Left ventricle myocardium inferior (tissue), 1 donor: ENCODE results near the gene KCMF1. TPM values are rescaled to one million over a fixed set of nuclear protein-coding genes. Genes with fewer than 3 reads are reported as not detected.

Experiments used
- DNase-seq: peaks from one replicate; pipeline ENCODE4 v3.0.0-alpha.2; 2020
- H3K27ac ChIP-seq: fragments of 200-600 bp; replicated peaks from 2 replicates; pipeline ENCODE4 v1.8.0; 2021
- H3K27me3 ChIP-seq: fragments of 200-600 bp; 2 replicates; pipeline ENCODE4 v1.8.0; 2021; ENCODE audit warnings: low read depth
- H3K36me3 ChIP-seq: fragments of 200-600 bp; 2 replicates; pipeline ENCODE4 v1.8.0; 2021
- H3K4me1 ChIP-seq: fragments of 200-600 bp; 2 replicates; pipeline ENCODE4 v1.8.0; 2021
- H3K4me3 ChIP-seq: fragments of 200-600 bp; 2 replicates; pipeline ENCODE4 v1.8.0; 2021; ENCODE audit warnings: mild to moderate bottlenecking, moderate library complexity
- H3K9me3 ChIP-seq: fragments of 200-600 bp; replicated peaks from 2 replicates; pipeline ENCODE4 v1.8.0; 2021
- CTCF ChIP-seq: fragments of 200-600 bp; IDR thresholded peaks from 2 replicates; pipeline ENCODE4 v1.8.0; 2021; ENCODE audit warnings: antibody characterized with exemption, mild to moderate bottlenecking, borderline replicate concordance
- intact Hi-C: fragments of 100-400 bp; cut with micrococcal nuclease; formaldehyde crosslinking; loops from one replicate; pipeline ENCODE4 v1.11.0; 2022
- total RNA-seq: library from RNA; stranded (reverse); fragmentation: NEBNext Ultra II Directional; extraction: Animal tissue kit (Norgen Biotek cat#: 25700); gene quantifications from one replicate; pipeline ENCODE4 v1.2.1, GENCODE V29; 2021
- donor health status: DM: no; HTN: yes; CAD: no; lungs with severe emphysema.

KCMF1 gene
- total RNA-seq, 1 donor from 2014 or later, result 90.2 TPM

GRCh38 chr2:84963692-84964405 is 7.1 kb upstream of the KCMF1 start:
- intact Hi-C loops, result no loop called here
- DNase-seq, result no peak
- H3K27ac ChIP-seq, result no peak overlapping the region
- TF ChIP-seq CTCF, result no peak
- no peaks in the 10 kb centered on the region for H3K27me3 ChIP-seq
- no peaks in the 10 kb centered on the region for H3K9me3 ChIP-seq
- H3K36me3 ChIP-seq, result peaks cover 15% of the 10 kb centered on the region
- peaks cover 5% of the 10 kb centered on the region for H3K4me1 ChIP-seq
- no peak overlapping the region for H3K4me3 ChIP-seq

- intact Hi-C loops, result no loop called here
- no peaks in the 10 kb centered on the region for H3K27me3 ChIP-seq
- H3K27ac ChIP-seq, result peak overlapping the region; percentile 17
- no peak for DNase-seq
- no peak overlapping the region for H3K4me3 ChIP-seq
- H3K4me1 ChIP-seq, result peaks cover 12% of the 10 kb centered on the region
- peaks cover 15% of the 10 kb centered on the region for H3K36me3 ChIP-seq
- no peaks in the 10 kb centered on the region for H3K9me3 ChIP-seq
- no peak for TF ChIP-seq CTCF
These were observed 6.4 kb upstream of the KCMF1 start for GRCh38 chr2:84964406-84965191.

- TF ChIP-seq CTCF, result no peak
- peaks cover 18% of the 10 kb centered on the region for H3K4me1 ChIP-seq
- H3K27ac ChIP-seq, result peak overlapping the region; percentile 17
- no peaks in the 10 kb centered on the region for H3K27me3 ChIP-seq
- H3K9me3 ChIP-seq, result no peaks in the 10 kb centered on the region
- intact Hi-C loops, result no loop called here
- H3K4me3 ChIP-seq, result no peak overlapping the region
- DNase-seq, result no peak
- H3K36me3 ChIP-seq, result peaks cover 15% of the 10 kb centered on the region
These were observed 5.8 kb upstream of the KCMF1 start for GRCh38 chr2:84965192-84965516.

- no peak overlapping the region for H3K27ac ChIP-seq
- intact Hi-C loops, result no loop called here
- no peaks in the 10 kb centered on the region for H3K9me3 ChIP-seq
- no peak overlapping the region for H3K4me3 ChIP-seq
- H3K27me3 ChIP-seq, result no peaks in the 10 kb centered on the region
- no peak for TF ChIP-seq CTCF
- H3K36me3 ChIP-seq, result peaks cover 15% of the 10 kb centered on the region
- DNase-seq, result no peak
- H3K4me1 ChIP-seq, result peaks cover 22% of the 10 kb centered on the region
These were observed 5.1 kb upstream of the KCMF1 start for GRCh38 chr2:84965827-84966226.

GRCh38 chr2:84966731-84967130 is 4.2 kb upstream of the KCMF1 start:
- Histone ChIP-seq H3K9me3 (no peaks in the 10 kb centered on the region), H3K4me1 (peaks cover 24% of the 10 kb centered on the region), H3K36me3 (peaks cover 15% of the 10 kb centered on the region), H3K27ac (no peak overlapping the region), H3K4me3 (no peak overlapping the region), H3K27me3 (no peaks in the 10 kb centered on the region)
- no peak for DNase-seq
- no peak for TF ChIP-seq CTCF
- intact Hi-C loops, result no loop called here
